WTC11 (cell line): ENCODE results near the gene TSSC4. TPM values are rescaled to one million over a fixed set of nuclear protein-coding genes. Genes with fewer than 3 reads are reported as not detected.

Source experiments
- ATAC-seq: fragments of 200-7000 bp; cut with Tn5 transposase; 2 replicates; pipeline ENCODE4 v1.10.0; 2021; ENCODE audit warnings: mild to moderate bottlenecking, moderate library complexity
- CTCF ChIA-PET: fragments of 300-600 bp; sonication (Branson Sonifier 250); formaldehyde crosslinking; loops from one replicate; lab custom pipeline; 2021; ENCODE audit warnings: antibody characterized with exemption; lab: Charles Lee
- POLR2A ChIA-PET: fragments of 350-600 bp; sonication (Branson Sonifier 250); formaldehyde crosslinking; loops from one replicate; lab custom pipeline; 2021; ENCODE audit warnings: antibody characterized with exemption; lab: Charles Lee
- DNase-seq: peaks from one replicate; pipeline ENCODE4 v3.0.0; 2021; ENCODE audit warnings: low spot score
- H3K27ac Mint-ChIP-seq: 2 replicates; pipeline ENCODE4 v1.8.0; 2021; ENCODE audit warnings: mixed read lengths
- H3K27me3 Mint-ChIP-seq: 2 replicates; pipeline ENCODE4 v1.8.0; 2021; ENCODE audit warnings: low read depth, mild to moderate bottlenecking, moderate library complexity, mixed read lengths
- H3K36me3 Mint-ChIP-seq: 2 replicates; pipeline ENCODE4 v1.8.0; 2021; ENCODE audit warnings: mixed read lengths
- H3K4me1 Mint-ChIP-seq: 2 replicates; pipeline ENCODE4 v1.8.0; 2022; ENCODE audit warnings: mixed read lengths
- H3K4me3 Mint-ChIP-seq: 2 replicates; pipeline ENCODE4 v1.8.0; 2021; ENCODE audit warnings: mild to moderate bottlenecking, moderate library complexity, mixed read lengths
- H3K9me3 Mint-ChIP-seq: 2 replicates; pipeline ENCODE4 v1.8.0; 2021; ENCODE audit warnings: mixed read lengths
- AR ChIP-seq: fragments of 250-450 bp; sonication (Bioruptor Pico); IDR thresholded peaks from 2 replicates; pipeline ENCODE4 v1.9.0; 2021; ENCODE audit warnings: mild to moderate bottlenecking
- ATF6 ChIP-seq: sonication (generic); formaldehyde crosslinking; IDR thresholded peaks from 2 replicates; pipeline ENCODE4 v1.8.1; 2023; ENCODE audit warnings: mild to moderate bottlenecking, missing genetic modification reagents
- CREB1 ChIP-seq: sonication (generic); formaldehyde crosslinking; IDR thresholded peaks from 2 replicates; pipeline ENCODE4 v1.8.0; 2023; ENCODE audit warnings: mild to moderate bottlenecking, missing genetic modification reagents
- CTCF ChIP-seq: fragments of 200-600 bp; IDR thresholded peaks from 2 replicates; pipeline ENCODE4 v1.8.0; 2022; ENCODE audit warnings: antibody characterized with exemption
- E2F1 ChIP-seq: sonication (generic); formaldehyde crosslinking; IDR thresholded peaks from 2 replicates; pipeline ENCODE4 v1.8.0; 2022; ENCODE audit warnings: mild to moderate bottlenecking, missing genetic modification reagents
- E2F5 ChIP-seq: sonication (generic); formaldehyde crosslinking; IDR thresholded peaks from 2 replicates; pipeline ENCODE4 v1.8.1; 2022; ENCODE audit warnings: mild to moderate bottlenecking, moderate library complexity, missing genetic modification reagents
- ETV6 ChIP-seq: sonication (generic); formaldehyde crosslinking; IDR thresholded peaks from 2 replicates; pipeline ENCODE4 v1.8.1; 2022; ENCODE audit warnings: mild to moderate bottlenecking, missing genetic modification reagents
- GABPB1 ChIP-seq: sonication (generic); formaldehyde crosslinking; IDR thresholded peaks from 2 replicates; pipeline ENCODE4 v1.8.1; 2023; ENCODE audit warnings: mild to moderate bottlenecking, missing genetic modification reagents
- GRHL2 ChIP-seq: fragments of 250-450 bp; sonication (Bioruptor Pico); IDR thresholded peaks from 2 replicates; pipeline ENCODE4 v1.8.0; 2022; ENCODE audit warnings: mild to moderate bottlenecking, moderate library complexity; ENCODE audit not compliant: insufficient replicate concordance, severe bottlenecking
- IRF2 ChIP-seq: sonication (generic); formaldehyde crosslinking; IDR thresholded peaks from 2 replicates; pipeline ENCODE4 v1.8.0; 2022; ENCODE audit warnings: low read depth, missing genetic modification reagents, borderline replicate concordance
- JAZF1 ChIP-seq: fragments of 250-450 bp; sonication (Bioruptor Pico); IDR thresholded peaks from 2 replicates; pipeline ENCODE4 v1.9.0; 2021; ENCODE audit warnings: moderate library complexity, mild to moderate bottlenecking, inconsistent platforms
- NFATC4 ChIP-seq: fragments of 250-450 bp; sonication (Bioruptor Pico); IDR thresholded peaks from 2 replicates; pipeline ENCODE4 v1.9.0; 2021; ENCODE audit warnings: mild to moderate bottlenecking
- NR3C1 ChIP-seq: sonication (generic); formaldehyde crosslinking; conservative IDR thresholded peaks from 2 replicates; pipeline ENCODE4 v1.8.1; 2023; ENCODE audit warnings: low read depth, mild to moderate bottlenecking, missing genetic modification reagents
- TCF7 ChIP-seq: sonication (generic); formaldehyde crosslinking; IDR thresholded peaks from 2 replicates; pipeline ENCODE4 v1.8.0; 2022; ENCODE audit warnings: mild to moderate bottlenecking, low read depth, missing genetic modification reagents, moderate library complexity
- USF1 ChIP-seq: sonication (generic); formaldehyde crosslinking; IDR thresholded peaks from 2 replicates; pipeline ENCODE4 v1.8.0; 2022; ENCODE audit warnings: mild to moderate bottlenecking, missing genetic modification reagents
- USF2 ChIP-seq: sonication (generic); formaldehyde crosslinking; IDR thresholded peaks from 2 replicates; pipeline ENCODE4 v1.8.1; 2023; ENCODE audit warnings: mild to moderate bottlenecking, missing genetic modification reagents, moderate library complexity
- ZNF396 ChIP-seq: fragments of 250-450 bp; sonication (Bioruptor Pico); IDR thresholded peaks from 2 replicates; pipeline ENCODE4 v1.8.0; 2021; ENCODE audit warnings: mild to moderate bottlenecking, moderate library complexity, borderline replicate concordance
- ZNF423 ChIP-seq: fragments of 250-450 bp; sonication (Bioruptor Pico); IDR thresholded peaks from 2 replicates; pipeline ENCODE4 v2.1.2; 2022; ENCODE audit warnings: mild to moderate bottlenecking, moderate library complexity
- ZNF425 ChIP-seq: fragments of 250-450 bp; sonication (Bioruptor Pico); conservative IDR thresholded peaks from 2 replicates; pipeline ENCODE4 v1.9.0; 2021; ENCODE audit warnings: mild to moderate bottlenecking
- total RNA-seq: library from RNA; stranded (reverse); gene quantifications from 3 replicates; pipeline ENCODE4 v1.2.3, GENCODE V29; 2021

The TSSC4 gene
- total RNA-seq, 1 experiment from 2014 or later, result 41.4 TPM

GRCh38 chr11:2358754-2359442 is 41.7 kb upstream of the TSSC4 start (continued):
- no peak for TF ChIP-seq CTCF
- TF ChIP-seq E2F5 (CRISPR knock-in tag), result no peak
- no peak for TF ChIP-seq ZNF423
- TF ChIP-seq NFATC4 (CRISPR knock-in tag), result no peak
- no peak for TF ChIP-seq E2F1 (CRISPR knock-in tag)
- no peak for TF ChIP-seq GRHL2 (CRISPR knock-in tag)
- TF ChIP-seq USF2 (CRISPR knock-in tag), result no peak
- TF ChIP-seq AR (CRISPR knock-in tag), result no peak
- no peak for TF ChIP-seq NR3C1 (CRISPR knock-in tag)
- TF ChIP-seq ETV6 (CRISPR knock-in tag), result no peak
- no peak for TF ChIP-seq CREB1 (CRISPR knock-in tag)
- no peak for TF ChIP-seq GABPB1 (CRISPR knock-in tag)

- DNase-seq (no peak), ATAC-seq (no peak)
- Mint-ChIP-seq H3K27ac (no peak overlapping the region), H3K9me3 (peaks cover 15% of the 10 kb centered on the region), H3K4me3 (no peak overlapping the region), H3K4me1 (no peaks in the 10 kb centered on the region), H3K36me3 (peaks cover 2% of the 10 kb centered on the region; the same call in 1 of the 2 replicates), H3K27me3 (peaks cover 23% of the 10 kb centered on the region)
- ChIA-PET POLR2A (no interaction called here), CTCF (no interaction called here)
- TF ChIP-seq TCF7 (CRISPR knock-in tag), result no peak
- TF ChIP-seq ATF6, result no peak
- TF ChIP-seq USF1 (CRISPR knock-in tag), result no peak
- no peak for TF ChIP-seq IRF2 (CRISPR knock-in tag)
- no peak for TF ChIP-seq ZNF425 (CRISPR knock-in tag)
- TF ChIP-seq ZNF396 (CRISPR knock-in tag), result no peak
- no peak for TF ChIP-seq JAZF1
These were observed 41.0 kb upstream of the TSSC4 start for GRCh38 chr11:2359557-2359956.
